ENCODE data around the gene MAP3K20.
"Not testable (repeated sequence)": the region's sequence is repeated elsewhere in the genome, so short reads cannot be mapped to it uniquely, and the experiment has no call there.

MAP3K20 gene

GRCh38 chr2:173305303-173305702 is 229.7 kb downstream of the MAP3K20 start:
- intact Hi-C loops (cut with micrococcal nuclease) = no loop called here
- Mint-ChIP-seq H3K27me3 (no peaks in the 10 kb centered on the region), H3K36me3 (ENCODE audit: low read depth) (no peaks in the 10 kb centered on the region), H3K4me1 (ENCODE audit: low read depth) (no peaks in the 10 kb centered on the region), H3K4me3 (no peak overlapping the region), H3K27ac (no peak overlapping the region), H3K9me3 (peaks cover 28% of the 10 kb centered on the region)

GRCh38 chr2:173307293-173307692 is 231.6 kb downstream of the MAP3K20 start:
- Mint-ChIP-seq H3K4me3 (no peak overlapping the region), H3K36me3 (ENCODE audit: low read depth) (no peaks in the 10 kb centered on the region)

GRCh38 chr2:173309370-173309769 is 233.7 kb downstream of the MAP3K20 start:
- H3K4me3 Mint-ChIP-seq; H3K27me3 Mint-ChIP-seq; H3K4me1 Mint-ChIP-seq (ENCODE audit: low read depth); H3K27ac Mint-ChIP-seq; intact Hi-C loops (cut with micrococcal nuclease); H3K36me3 Mint-ChIP-seq (ENCODE audit: low read depth): not testable (repeated sequence)
- H3K9me3 Mint-ChIP-seq = peaks cover 16% of the 10 kb centered on the region

More at GRCh38 chr2:173307293-173307692, 231.6 kb downstream of the MAP3K20 start:
- Mint-ChIP-seq H3K9me3 (peaks cover 16% of the 10 kb centered on the region), H3K4me1 (ENCODE audit: low read depth) (no peaks in the 10 kb centered on the region), H3K27me3 (no peaks in the 10 kb centered on the region), H3K27ac (no peak overlapping the region)
- intact Hi-C loops (cut with micrococcal nuclease) = no loop called here

DNA sequence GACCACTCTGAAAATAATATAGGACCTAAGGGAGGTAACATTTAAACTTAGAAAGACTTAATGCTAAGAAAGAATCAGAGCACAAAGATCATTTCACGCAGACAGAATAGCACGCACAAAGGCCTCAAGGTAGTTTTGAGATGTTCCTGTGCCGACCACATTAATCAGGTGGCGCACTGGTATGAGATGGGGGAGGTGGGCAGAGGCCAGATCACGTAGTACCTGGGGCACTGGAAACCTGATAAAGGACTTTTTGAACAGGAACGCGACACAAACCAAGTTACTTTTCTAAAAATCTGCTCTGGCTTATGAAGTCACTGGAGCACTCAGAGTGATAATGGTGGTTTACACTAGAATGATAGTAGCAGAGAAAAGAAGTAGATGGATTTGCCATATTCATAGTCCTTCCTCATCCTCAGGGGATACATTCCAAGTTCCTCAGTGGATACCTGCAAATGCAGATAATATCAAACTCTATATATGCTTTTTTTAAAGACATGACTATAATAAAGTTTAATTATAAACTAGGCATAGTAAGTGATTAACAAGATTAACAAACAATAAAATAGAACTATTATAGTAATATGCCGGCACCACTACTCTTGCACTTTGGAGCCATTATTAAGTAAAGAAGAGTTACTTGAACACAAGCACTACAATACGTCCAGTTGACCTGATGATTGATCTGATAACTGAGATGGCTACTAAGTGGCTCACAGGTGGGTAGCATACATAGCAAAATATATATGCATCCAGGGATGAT is 236.4 kb downstream of the MAP3K20 start:
- H3K27me3 Mint-ChIP-seq = peaks cover 2% of the 10 kb centered on the region
- intact Hi-C loops (cut with micrococcal nuclease) = no loop called here

More for the DNA sequence above, 236.4 kb downstream of the MAP3K20 start:
- Mint-ChIP-seq H3K36me3 (ENCODE audit: low read depth) (no peaks in the 10 kb centered on the region), H3K4me3 (no peak overlapping the region), H3K4me1 (ENCODE audit: low read depth) (no peaks in the 10 kb centered on the region), H3K27ac (no peak overlapping the region), H3K9me3 (peaks cover 16% of the 10 kb centered on the region)
